ENCODE results near the gene TSPAN9.

Gene TSPAN9

DNA sequence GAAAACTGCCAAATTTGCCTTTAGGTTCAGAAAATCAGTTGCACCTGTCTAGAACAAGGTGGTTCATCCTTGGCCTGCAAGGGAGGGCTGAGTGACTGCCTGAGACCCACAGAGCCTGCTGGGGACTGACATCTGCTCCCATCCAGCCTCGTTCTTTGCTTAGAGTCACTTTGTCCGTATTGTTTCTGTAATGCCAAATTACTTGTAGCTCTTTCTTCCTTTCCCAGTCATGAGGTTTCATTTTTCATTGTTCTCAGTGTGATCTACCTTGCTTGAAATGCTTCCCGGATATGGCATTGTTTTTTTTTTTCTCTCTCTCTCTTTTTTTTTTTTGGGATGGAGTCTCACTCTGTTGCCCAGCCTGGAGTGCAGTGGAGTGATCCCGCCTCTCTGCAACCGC lies 21.3 kb downstream of the TSPAN9 start:
- Histone ChIP-seq H3K4me1 (ENCODE audit: control insufficient read depth, insufficient read depth, low read length) (no peaks in the 10 kb centered on the region), H3K9me3 (ENCODE audit: control insufficient read depth, low read length) (no peaks in the 10 kb centered on the region), H3K27ac (ENCODE audit: insufficient read depth, low read depth, low read length, poor library complexity, severe bottlenecking) (no peak overlapping the region), H3K27me3 (ENCODE audit: control insufficient read depth, insufficient read depth, low read length, poor library complexity, severe bottlenecking) (no peaks in the 10 kb centered on the region), H3K36me3 (ENCODE audit: control insufficient read depth, insufficient read depth, low read length) (no peaks in the 10 kb centered on the region), H3K4me3 (ENCODE audit: insufficient read depth, low read depth, low read length) (no peak overlapping the region)
- 92 to 94% methylated on average over 5 of the region's 5 CpGs for WGBS, 2 experiments

DNA sequence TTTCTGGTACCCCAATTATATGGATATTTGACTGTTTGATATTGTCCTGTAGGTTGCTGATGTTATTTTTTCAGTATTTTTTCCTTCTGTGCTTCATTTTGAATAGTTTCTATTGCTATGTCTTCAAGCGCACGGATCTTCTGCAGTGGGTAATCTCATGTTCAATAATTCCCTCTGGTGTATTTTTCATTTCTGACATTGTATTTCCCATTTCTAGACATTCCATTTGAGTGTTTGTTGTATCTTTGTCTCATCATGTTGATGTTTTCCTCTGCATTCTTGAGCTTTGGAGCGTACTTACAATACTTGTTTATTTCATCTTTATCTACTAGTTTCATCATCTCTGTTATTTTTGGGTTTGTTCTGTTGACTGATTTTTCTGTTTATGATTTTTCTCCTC lies 22.0 kb downstream of the TSPAN9 start:
- no peak overlapping the region for H3K27ac ChIP-seq (ENCODE audit: insufficient read depth, low read depth, low read length, poor library complexity, severe bottlenecking)
- H3K4me3 ChIP-seq (ENCODE audit: insufficient read depth, low read depth, low read length), result no peak overlapping the region
- H3K9me3 ChIP-seq (ENCODE audit: control insufficient read depth, low read length), result no peaks in the 10 kb centered on the region
- WGBS, 2 experiments, result 83% methylated on average over 3 of the region's 3 CpGs; no CpG with 5 or more reads in 1 of the 2 experiments
- no peaks in the 10 kb centered on the region for H3K27me3 ChIP-seq (ENCODE audit: control insufficient read depth, insufficient read depth, low read length, poor library complexity, severe bottlenecking)
- no peaks in the 10 kb centered on the region for H3K36me3 ChIP-seq (ENCODE audit: control insufficient read depth, insufficient read depth, low read length)
- H3K4me1 ChIP-seq (ENCODE audit: control insufficient read depth, insufficient read depth, low read length), result no peaks in the 10 kb centered on the region

DNA sequence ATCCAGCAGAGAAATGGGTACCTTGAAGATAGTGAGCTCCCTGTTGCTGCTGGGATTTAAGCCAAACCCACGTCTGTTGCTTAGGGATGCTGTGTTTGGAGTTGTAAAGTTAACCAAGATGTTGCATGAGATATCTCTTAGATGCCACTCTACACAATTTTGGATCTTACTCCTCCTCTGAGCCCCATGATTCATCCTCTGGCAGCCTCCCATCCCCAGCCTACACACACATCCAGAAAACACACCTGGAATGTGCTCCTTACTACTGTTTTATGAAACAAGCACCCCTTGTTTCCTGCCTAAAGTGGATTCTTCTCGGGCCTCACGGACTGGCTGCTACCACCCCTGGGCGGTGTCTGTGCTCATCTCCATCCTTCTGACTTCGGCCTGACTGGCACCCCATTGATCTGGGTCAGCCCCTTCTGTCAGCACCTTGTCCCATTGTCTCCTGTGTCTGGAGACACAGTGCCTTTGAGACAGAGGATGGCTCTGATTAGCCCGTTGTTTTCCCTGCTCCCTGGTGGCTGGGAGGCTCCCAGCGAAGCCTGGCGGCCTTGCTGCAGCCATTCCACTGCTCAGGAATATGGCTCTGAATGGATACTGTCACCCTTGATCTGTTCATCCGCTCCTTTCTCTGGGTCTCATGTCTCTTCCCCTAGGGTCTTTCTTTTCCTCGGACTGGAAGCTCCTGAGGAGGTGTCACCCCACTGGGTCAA lies 24.3 kb downstream of the TSPAN9 start:
- 53 to 57% methylated on average over 10 of the region's 10 CpGs for WGBS, 2 experiments
- Histone ChIP-seq H3K27me3 (ENCODE audit: control insufficient read depth, insufficient read depth, low read length, poor library complexity, severe bottlenecking) (no peaks in the 10 kb centered on the region), H3K36me3 (ENCODE audit: control insufficient read depth, insufficient read depth, low read length) (no peaks in the 10 kb centered on the region), H3K27ac (ENCODE audit: insufficient read depth, low read depth, low read length, poor library complexity, severe bottlenecking) (no peak overlapping the region), H3K4me3 (ENCODE audit: insufficient read depth, low read depth, low read length) (no peak overlapping the region), H3K9me3 (ENCODE audit: control insufficient read depth, low read length) (no peaks in the 10 kb centered on the region), H3K4me1 (ENCODE audit: control insufficient read depth, insufficient read depth, low read length) (peaks cover 12% of the 10 kb centered on the region)

DNA sequence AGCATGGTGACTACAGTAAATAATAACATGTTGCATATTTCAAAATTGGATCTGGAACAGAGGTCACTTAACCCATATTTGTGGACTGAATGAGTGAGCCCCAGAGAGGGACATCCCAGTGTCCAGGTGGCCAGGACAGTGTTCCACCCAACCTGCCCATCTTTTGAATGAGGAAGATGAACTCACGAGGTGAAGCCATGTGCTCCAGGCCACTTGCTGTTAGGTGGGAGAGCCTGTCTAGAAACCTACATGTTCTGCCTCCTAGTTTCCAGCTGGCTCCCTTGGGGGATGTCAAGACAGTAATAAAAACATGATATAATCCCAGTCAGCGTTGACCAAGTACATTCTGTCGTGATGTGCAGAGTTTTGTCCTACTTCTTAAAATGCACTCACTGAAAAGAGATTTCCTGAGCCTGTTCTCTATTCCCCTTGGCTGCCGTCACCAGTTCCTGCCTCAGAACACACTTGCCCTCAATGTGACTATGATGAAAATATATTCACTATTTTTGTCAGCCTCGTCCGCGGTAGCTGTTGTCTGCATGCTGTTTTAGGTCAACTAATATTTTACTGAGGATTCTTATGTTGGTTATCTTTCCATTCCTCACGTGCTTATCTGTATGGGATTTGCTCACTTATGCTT lies 25.7 kb downstream of the TSPAN9 start:
- Histone ChIP-seq H3K9me3 (ENCODE audit: control insufficient read depth, low read length) (no peaks in the 10 kb centered on the region), H3K4me1 (ENCODE audit: control insufficient read depth, insufficient read depth, low read length) (peaks cover 21% of the 10 kb centered on the region), H3K36me3 (ENCODE audit: control insufficient read depth, insufficient read depth, low read length) (no peaks in the 10 kb centered on the region), H3K27ac (ENCODE audit: insufficient read depth, low read depth, low read length, poor library complexity, severe bottlenecking) (no peak overlapping the region), H3K27me3 (ENCODE audit: control insufficient read depth, insufficient read depth, low read length, poor library complexity, severe bottlenecking) (no peaks in the 10 kb centered on the region), H3K4me3 (ENCODE audit: insufficient read depth, low read depth, low read length) (no peak overlapping the region)
- 91 to 95% methylated on average over 8 of the region's 8 CpGs for WGBS, 2 experiments

DNA sequence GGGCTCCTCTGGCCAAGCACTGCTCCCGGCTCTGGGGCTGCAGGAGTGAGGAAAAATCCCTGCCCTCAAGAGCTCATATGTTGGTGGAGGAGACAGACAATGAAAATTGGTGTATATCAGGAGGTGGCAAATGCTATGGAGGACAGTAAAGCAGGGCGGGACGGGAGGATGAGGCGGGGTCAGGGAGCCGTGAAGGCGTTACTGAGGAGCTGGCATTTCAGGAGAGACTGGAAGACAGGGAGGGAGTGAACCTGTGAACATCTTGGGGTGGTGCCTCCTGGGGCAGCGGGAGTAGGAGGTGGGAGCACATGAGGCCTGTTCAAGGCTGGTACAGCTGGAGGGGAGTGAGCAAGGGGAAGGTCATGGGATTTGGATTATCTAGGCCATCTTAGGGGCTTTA lies 26.6 kb downstream of the TSPAN9 start:
- H3K36me3 ChIP-seq (ENCODE audit: control insufficient read depth, insufficient read depth, low read length), result no peaks in the 10 kb centered on the region
- H3K4me1 ChIP-seq (ENCODE audit: control insufficient read depth, insufficient read depth, low read length), result peaks cover 21% of the 10 kb centered on the region
- no peaks in the 10 kb centered on the region for H3K27me3 ChIP-seq (ENCODE audit: control insufficient read depth, insufficient read depth, low read length, poor library complexity, severe bottlenecking)
- 84 to 90% methylated on average over 7 of the region's 7 CpGs for WGBS, 2 experiments
- no peak overlapping the region for H3K27ac ChIP-seq (ENCODE audit: insufficient read depth, low read depth, low read length, poor library complexity, severe bottlenecking)
- no peak overlapping the region for H3K4me3 ChIP-seq (ENCODE audit: insufficient read depth, low read depth, low read length)
- no peaks in the 10 kb centered on the region for H3K9me3 ChIP-seq (ENCODE audit: control insufficient read depth, low read length)

DNA sequence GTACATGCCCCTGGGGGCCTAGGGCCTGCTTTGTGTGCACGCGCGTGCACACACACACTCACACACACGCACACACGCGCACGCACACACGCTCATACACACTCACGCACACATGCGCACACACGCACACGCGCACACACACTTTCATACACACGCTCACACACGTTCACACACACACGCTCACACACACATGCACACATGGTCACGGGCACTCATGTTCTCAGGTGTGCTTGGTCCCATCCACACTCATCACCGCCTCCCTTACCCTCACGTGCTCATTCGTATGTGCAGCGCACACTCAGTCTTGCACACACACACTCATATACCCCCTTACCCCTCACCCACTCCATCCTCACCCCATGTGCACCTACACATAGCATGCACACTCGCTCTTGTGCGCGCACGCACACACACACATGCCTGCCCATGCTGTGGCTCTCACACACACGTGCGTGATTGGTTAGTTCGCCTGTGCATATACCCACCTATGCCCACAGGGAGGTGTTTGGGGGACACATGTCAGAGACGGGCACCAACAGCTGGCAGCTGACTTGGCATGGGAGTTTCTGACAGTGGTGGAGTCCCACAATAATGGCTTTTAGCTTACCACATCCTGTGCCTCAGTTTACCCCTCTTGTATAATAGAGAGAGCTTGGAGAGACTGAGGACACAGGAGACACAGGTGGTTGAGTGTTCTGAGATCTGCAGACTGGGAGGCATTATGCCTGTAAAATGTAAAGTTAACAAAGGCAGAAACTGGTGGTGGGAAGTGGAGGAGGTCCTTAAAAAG lies 28.7 kb downstream of the TSPAN9 start:
- Histone ChIP-seq H3K9me3 (ENCODE audit: control insufficient read depth, low read length) (no peaks in the 10 kb centered on the region), H3K4me3 (ENCODE audit: insufficient read depth, low read depth, low read length) (no peak overlapping the region), H3K27ac (ENCODE audit: insufficient read depth, low read depth, low read length, poor library complexity, severe bottlenecking) (peak overlapping the region; percentile 75), H3K4me1 (ENCODE audit: control insufficient read depth, insufficient read depth, low read length) (peaks cover 21% of the 10 kb centered on the region), H3K27me3 (ENCODE audit: control insufficient read depth, insufficient read depth, low read length, poor library complexity, severe bottlenecking) (no peaks in the 10 kb centered on the region), H3K36me3 (ENCODE audit: control insufficient read depth, insufficient read depth, low read length) (no peaks in the 10 kb centered on the region)
- 90 to 91% methylated on average over 29 of the region's 29 CpGs for WGBS, 2 experiments

DNA sequence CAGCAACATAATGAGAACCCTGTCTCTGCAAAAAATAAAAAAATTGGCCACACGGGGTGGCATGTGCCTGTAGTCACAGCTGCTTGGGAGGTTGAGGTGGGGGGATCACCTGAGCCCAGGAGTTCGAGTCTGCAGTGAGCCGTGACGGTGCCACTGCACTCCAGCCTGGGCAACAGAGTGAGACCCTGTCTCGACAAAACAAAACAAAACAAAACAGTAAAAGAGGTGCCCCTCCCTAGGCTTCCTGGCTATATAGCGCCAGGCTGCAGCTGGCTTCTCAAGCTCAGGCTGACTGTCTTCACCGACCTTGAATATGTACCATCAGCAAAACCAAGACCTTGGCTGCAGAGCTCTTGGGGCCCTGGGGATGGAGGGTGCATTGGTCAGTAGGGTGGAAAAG lies 29.4 kb downstream of the TSPAN9 start:
- Histone ChIP-seq H3K36me3 (ENCODE audit: control insufficient read depth, insufficient read depth, low read length) (no peaks in the 10 kb centered on the region), H3K4me3 (ENCODE audit: insufficient read depth, low read depth, low read length) (no peak overlapping the region), H3K27ac (ENCODE audit: insufficient read depth, low read depth, low read length, poor library complexity, severe bottlenecking) (no peak overlapping the region), H3K9me3 (ENCODE audit: control insufficient read depth, low read length) (no peaks in the 10 kb centered on the region), H3K4me1 (ENCODE audit: control insufficient read depth, insufficient read depth, low read length) (peaks cover 21% of the 10 kb centered on the region), H3K27me3 (ENCODE audit: control insufficient read depth, insufficient read depth, low read length, poor library complexity, severe bottlenecking) (no peaks in the 10 kb centered on the region)
- WGBS, 2 experiments, result 86 to 92% methylated on average over 7 of the region's 7 CpGs

DNA sequence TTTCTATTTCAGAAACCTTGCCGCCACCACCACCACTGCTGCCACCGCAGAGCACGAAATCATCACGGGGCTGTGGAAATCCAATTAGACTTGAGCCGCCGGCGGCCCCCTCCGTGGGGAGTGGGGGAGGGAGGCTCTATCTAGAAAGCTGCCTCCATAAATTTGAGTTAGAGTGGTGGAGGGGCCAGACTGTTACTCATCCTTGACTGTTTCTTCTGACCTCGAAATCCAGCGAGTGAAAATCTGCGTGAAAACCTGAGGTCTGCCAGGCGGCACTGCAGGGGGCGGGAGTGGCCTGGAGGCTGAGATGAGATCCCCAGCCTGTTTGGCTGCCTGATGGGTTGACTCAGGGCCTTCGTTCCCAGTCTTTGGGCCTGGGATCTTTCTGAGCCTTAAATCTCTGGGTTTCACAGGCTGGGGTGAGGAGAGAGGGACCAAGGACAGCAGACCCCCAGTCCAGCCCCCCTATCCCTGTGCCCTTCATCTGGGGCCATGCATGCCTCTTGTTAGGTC lies 29.9 kb downstream of the TSPAN9 start:
- Histone ChIP-seq H3K9me3 (ENCODE audit: control insufficient read depth, low read length) (no peaks in the 10 kb centered on the region), H3K36me3 (ENCODE audit: control insufficient read depth, insufficient read depth, low read length) (no peaks in the 10 kb centered on the region), H3K4me1 (ENCODE audit: control insufficient read depth, insufficient read depth, low read length) (peaks cover 21% of the 10 kb centered on the region), H3K27me3 (ENCODE audit: control insufficient read depth, insufficient read depth, low read length, poor library complexity, severe bottlenecking) (no peaks in the 10 kb centered on the region), H3K27ac (ENCODE audit: insufficient read depth, low read depth, low read length, poor library complexity, severe bottlenecking) (no peak overlapping the region), H3K4me3 (ENCODE audit: insufficient read depth, low read depth, low read length) (no peak overlapping the region)
- 51 to 63% methylated on average over 14 of the region's 14 CpGs for WGBS, 2 experiments

DNA sequence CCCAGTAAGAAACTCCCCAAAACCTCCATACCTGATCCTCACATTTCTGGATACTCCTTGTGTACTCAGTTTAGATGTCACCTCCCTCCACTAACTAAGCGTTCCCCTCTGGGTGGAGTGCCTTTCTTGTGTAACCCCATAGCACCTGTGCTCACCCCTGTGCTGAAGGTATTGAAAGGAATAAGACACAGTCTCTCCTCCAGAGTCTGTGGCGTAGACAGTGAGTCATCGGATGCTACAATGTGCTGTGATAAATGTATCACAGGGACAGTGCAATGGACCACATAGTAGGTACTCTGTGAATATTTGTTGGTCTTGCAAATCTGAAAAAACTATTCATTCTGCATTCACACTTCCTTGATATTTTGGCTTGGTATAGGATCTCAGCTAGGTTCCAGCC lies 30.8 kb downstream of the TSPAN9 start:
- 94 to 98% methylated on average over 3 of the region's 3 CpGs for WGBS, 2 experiments
- Histone ChIP-seq H3K27me3 (ENCODE audit: control insufficient read depth, insufficient read depth, low read length, poor library complexity, severe bottlenecking) (no peaks in the 10 kb centered on the region), H3K4me1 (ENCODE audit: control insufficient read depth, insufficient read depth, low read length) (peaks cover 21% of the 10 kb centered on the region), H3K36me3 (ENCODE audit: control insufficient read depth, insufficient read depth, low read length) (no peaks in the 10 kb centered on the region), H3K27ac (ENCODE audit: insufficient read depth, low read depth, low read length, poor library complexity, severe bottlenecking) (no peak overlapping the region), H3K4me3 (ENCODE audit: insufficient read depth, low read depth, low read length) (no peak overlapping the region), H3K9me3 (ENCODE audit: control insufficient read depth, low read length) (no peaks in the 10 kb centered on the region)

DNA sequence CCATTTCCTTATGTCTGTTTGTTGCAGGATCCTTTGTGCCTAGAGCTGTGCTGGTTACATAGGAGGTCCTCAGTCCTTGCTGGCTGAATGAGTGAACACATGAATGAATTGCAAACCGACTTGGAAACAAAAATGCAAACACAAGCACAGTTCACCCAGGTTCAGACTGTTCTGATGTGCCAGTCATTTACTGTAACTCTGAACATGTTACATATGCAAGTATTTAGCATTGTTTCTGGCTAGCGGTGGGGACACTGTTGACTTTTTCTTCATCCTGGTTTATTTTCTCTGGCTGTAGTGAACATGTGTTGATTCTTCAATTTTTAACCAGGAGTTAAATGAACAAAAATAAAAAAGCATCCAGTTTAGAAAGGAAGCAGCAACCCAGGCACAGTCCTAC lies 33.4 kb downstream of the TSPAN9 start:
- H3K36me3 ChIP-seq (ENCODE audit: control insufficient read depth, insufficient read depth, low read length), result no peaks in the 10 kb centered on the region
- no peak overlapping the region for H3K27ac ChIP-seq (ENCODE audit: insufficient read depth, low read depth, low read length, poor library complexity, severe bottlenecking)
- no peaks in the 10 kb centered on the region for H3K27me3 ChIP-seq (ENCODE audit: control insufficient read depth, insufficient read depth, low read length, poor library complexity, severe bottlenecking)
- no peak overlapping the region for H3K4me3 ChIP-seq (ENCODE audit: insufficient read depth, low read depth, low read length)
- H3K4me1 ChIP-seq (ENCODE audit: control insufficient read depth, insufficient read depth, low read length), result peaks cover 16% of the 10 kb centered on the region
- no peaks in the 10 kb centered on the region for H3K9me3 ChIP-seq (ENCODE audit: control insufficient read depth, low read length)
- WGBS, 2 experiments, result 90 to 96% methylated on average over 2 of the region's 2 CpGs

Data from ectodermal cell (in vitro differentiated cells).